Activated naive CD4-positive, alpha-beta T cell treated with anti-CD3 and anti-CD28 coated beads for 36 hours (primary cell): ENCODE measurements around the gene P2RX6. TPM values are rescaled to one million over a fixed set of nuclear protein-coding genes. Genes with fewer than 3 reads are reported as not detected.

Experiments used
- CTCF ChIA-PET: fragments of 350-600 bp; sonication (Branson Sonifier 250); formaldehyde crosslinking; loops from one replicate; lab custom pipeline; 2021; ENCODE audit warnings: antibody characterized with exemption; lab: Charles Lee
- DNase-seq: peaks from one replicate; pipeline ENCODE4 v3.0.0-alpha.2; 2020
- H3K27ac Mint-ChIP-seq: one replicate; pipeline ENCODE4 v1.8.0; 2021; ENCODE audit warnings: mild to moderate bottlenecking, mixed read lengths
- H3K27me3 Mint-ChIP-seq: one replicate; pipeline ENCODE4 v1.8.0; 2021; ENCODE audit warnings: low read depth, mixed read lengths
- H3K36me3 Mint-ChIP-seq: one replicate; pipeline ENCODE4 v1.8.0; 2021; ENCODE audit warnings: low read depth, mixed read lengths
- H3K4me1 Mint-ChIP-seq: one replicate; pipeline ENCODE4 v1.8.0; 2021; ENCODE audit warnings: low read depth, mixed read lengths
- H3K4me3 Mint-ChIP-seq: one replicate; pipeline ENCODE4 v1.8.0; 2021; ENCODE audit warnings: mild to moderate bottlenecking, moderate library complexity, mixed read lengths
- H3K9me3 Mint-ChIP-seq: one replicate; pipeline ENCODE4 v1.8.0; 2021; ENCODE audit warnings: mixed read lengths
- intact Hi-C: fragments of 100-400 bp; cut with micrococcal nuclease; formaldehyde crosslinking; loops from one replicate; pipeline ENCODE4 v1.15.1; 2023
- total RNA-seq, 2 experiments: library from RNA; stranded (reverse); gene quantifications; one replicate each; pipeline ENCODE4 v1.2.3, GENCODE V29; 2021

The P2RX6 gene
- total RNA-seq, 2 experiments from 2014 or later = 0.12 TPM; not detected in 1

GRCh38 chr22:21013657-21014201, 1.2 kb upstream of the P2RX6 start:
- intact Hi-C loops = loop anchor here (1.0 kb wide), 1 partner anchor 11 kb away; the partner anchor contains the start of gene THAP7
- no peaks in the 10 kb centered on the region for H3K9me3 Mint-ChIP-seq
- no peak for DNase-seq
- CTCF ChIA-PET = interaction anchor here (0.8 kb wide), 1 partner anchor 50 kb away, joined by 3 read pairs; no protein-coding TSS in a partner anchor
- H3K4me3 Mint-ChIP-seq = peak overlapping the region; percentile 74
- no peaks in the 10 kb centered on the region for H3K36me3 Mint-ChIP-seq
- H3K4me1 Mint-ChIP-seq = peaks cover 25% of the 10 kb centered on the region
- H3K27me3 Mint-ChIP-seq = no peaks in the 10 kb centered on the region
- no peak overlapping the region for H3K27ac Mint-ChIP-seq

GRCh38 chr22:21014202-21014725, 701 bp upstream of the P2RX6 start:
- intact Hi-C loops = loop anchor here (1.0 kb wide), 1 partner anchor 12 kb away; the partner anchor contains the start of gene THAP7
- Mint-ChIP-seq H3K4me3 (peak overlapping the region; percentile 74), H3K9me3 (no peaks in the 10 kb centered on the region), H3K4me1 (peaks cover 25% of the 10 kb centered on the region), H3K27me3 (no peaks in the 10 kb centered on the region), H3K36me3 (no peaks in the 10 kb centered on the region), H3K27ac (no peak overlapping the region)
- CTCF ChIA-PET = interaction anchor here (1.2 kb wide), 1 partner anchor 9 kb away, joined by 3 read pairs; no protein-coding TSS in a partner anchor
- peak; percentile 80 for DNase-seq

GRCh38 chr22:21015466-21016006, 571 bp downstream of the P2RX6 start:
- no peaks in the 10 kb centered on the region for H3K36me3 Mint-ChIP-seq
- no peaks in the 10 kb centered on the region for H3K27me3 Mint-ChIP-seq
- no peak overlapping the region for H3K4me3 Mint-ChIP-seq
- CTCF ChIA-PET = interaction anchor here (1.2 to 2.3 kb wide), 2 partner anchors 8 to 87 kb away, joined by 3 to 5 read pairs; no protein-coding TSS in a partner anchor
- peaks cover 25% of the 10 kb centered on the region for H3K4me1 Mint-ChIP-seq
- intact Hi-C loops = no loop called here
- DNase-seq = no peak
- H3K27ac Mint-ChIP-seq = no peak overlapping the region
- no peaks in the 10 kb centered on the region for H3K9me3 Mint-ChIP-seq

- no peak overlapping the region for H3K4me3 Mint-ChIP-seq
- DNase-seq = no peak
- no peak overlapping the region for H3K27ac Mint-ChIP-seq
- no peaks in the 10 kb centered on the region for H3K27me3 Mint-ChIP-seq
- no peaks in the 10 kb centered on the region for H3K36me3 Mint-ChIP-seq
- intact Hi-C loops = no loop called here
- H3K9me3 Mint-ChIP-seq = no peaks in the 10 kb centered on the region
- CTCF ChIA-PET = interaction anchor here (0.6 to 2.3 kb wide), 2 partner anchors 11 to 86 kb away, joined by 3 to 5 read pairs; no protein-coding TSS in a partner anchor
- H3K4me1 Mint-ChIP-seq = peaks cover 25% of the 10 kb centered on the region
These were observed 1.9 kb downstream of the P2RX6 start for GRCh38 chr22:21016644-21017420.

- CTCF ChIA-PET = no interaction called here
- no peaks in the 10 kb centered on the region for H3K27me3 Mint-ChIP-seq
- DNase-seq = no peak
- intact Hi-C loops = no loop called here
- H3K4me3 Mint-ChIP-seq = no peak overlapping the region
- no peaks in the 10 kb centered on the region for H3K36me3 Mint-ChIP-seq
- peaks cover 23% of the 10 kb centered on the region for H3K4me1 Mint-ChIP-seq
- H3K27ac Mint-ChIP-seq = no peak overlapping the region
- no peaks in the 10 kb centered on the region for H3K9me3 Mint-ChIP-seq
These were observed 3.3 kb downstream of the P2RX6 start for GRCh38 chr22:21018314-21018713.

GRCh38 chr22:21020802-21021429, 6.0 kb downstream of the P2RX6 start:
- CTCF ChIA-PET = interaction anchor here (0.6 to 1.9 kb wide), 9 partner anchors 16 to 144 kb away, joined by 3 to 6 read pairs (median 4); no protein-coding TSS in a partner anchor
- Mint-ChIP-seq H3K36me3 (no peaks in the 10 kb centered on the region), H3K4me3 (no peak overlapping the region), H3K27ac (no peak overlapping the region), H3K4me1 (peaks cover 17% of the 10 kb centered on the region), H3K9me3 (no peaks in the 10 kb centered on the region), H3K27me3 (no peaks in the 10 kb centered on the region)
- intact Hi-C loops = no loop called here
- peak; percentile 33 for DNase-seq

GRCh38 chr22:21022507-21022906, 7.5 kb downstream of the P2RX6 start:
- H3K9me3 Mint-ChIP-seq = no peaks in the 10 kb centered on the region
- no peaks in the 10 kb centered on the region for H3K36me3 Mint-ChIP-seq
- no peaks in the 10 kb centered on the region for H3K27me3 Mint-ChIP-seq
- no peak overlapping the region for H3K4me3 Mint-ChIP-seq
- DNase-seq = no peak
- H3K27ac Mint-ChIP-seq = no peak overlapping the region
- H3K4me1 Mint-ChIP-seq = peaks cover 12% of the 10 kb centered on the region
- CTCF ChIA-PET = interaction anchor here (0.6 kb wide), 1 partner anchor 84 kb away, joined by 3 read pairs; no protein-coding TSS in a partner anchor
- intact Hi-C loops = no loop called here

GRCh38 chr22:21022955-21023614, 8.1 kb downstream of the P2RX6 start:
- intact Hi-C loops = no loop called here
- no peaks in the 10 kb centered on the region for H3K27me3 Mint-ChIP-seq
- DNase-seq = no peak
- no peaks in the 10 kb centered on the region for H3K9me3 Mint-ChIP-seq
- H3K36me3 Mint-ChIP-seq = no peaks in the 10 kb centered on the region
- H3K4me3 Mint-ChIP-seq = no peak overlapping the region
- H3K4me1 Mint-ChIP-seq = peaks cover 12% of the 10 kb centered on the region
- H3K27ac Mint-ChIP-seq = no peak overlapping the region
- CTCF ChIA-PET = interaction anchor here (1.0 kb wide), 1 partner anchor 8 kb away, joined by 3 read pairs; the partner anchor contains the start of gene P2RX6

GRCh38 chr22:21025266-21025665, 10.3 kb downstream of the P2RX6 start:
- H3K27ac Mint-ChIP-seq = no peak overlapping the region
- CTCF ChIA-PET = interaction anchor here (1.5 kb wide), 1 partner anchor 139 kb away, joined by 3 read pairs; no protein-coding TSS in a partner anchor
- DNase-seq = peak; percentile 22
- H3K4me3 Mint-ChIP-seq = no peak overlapping the region
- H3K27me3 Mint-ChIP-seq = peaks cover 11% of the 10 kb centered on the region
- intact Hi-C loops = no loop called here
- no peaks in the 10 kb centered on the region for H3K36me3 Mint-ChIP-seq
- H3K4me1 Mint-ChIP-seq = peaks cover 12% of the 10 kb centered on the region
- no peaks in the 10 kb centered on the region for H3K9me3 Mint-ChIP-seq

- Mint-ChIP-seq H3K4me1 (peaks cover 14% of the 10 kb centered on the region), H3K27me3 (peaks cover 19% of the 10 kb centered on the region), H3K4me3 (no peak overlapping the region), H3K36me3 (no peaks in the 10 kb centered on the region), H3K27ac (no peak overlapping the region), H3K9me3 (no peaks in the 10 kb centered on the region)
- DNase-seq = no peak
- CTCF ChIA-PET = interaction anchor here (1.5 kb wide), 1 partner anchor 140 kb away, joined by 3 read pairs; no protein-coding TSS in a partner anchor
- intact Hi-C loops = no loop called here
These were observed 11.1 kb downstream of the P2RX6 start for GRCh38 chr22:21025763-21026755.
